ENCODE data around the gene CCDC154.

Gene CCDC154

DNA sequence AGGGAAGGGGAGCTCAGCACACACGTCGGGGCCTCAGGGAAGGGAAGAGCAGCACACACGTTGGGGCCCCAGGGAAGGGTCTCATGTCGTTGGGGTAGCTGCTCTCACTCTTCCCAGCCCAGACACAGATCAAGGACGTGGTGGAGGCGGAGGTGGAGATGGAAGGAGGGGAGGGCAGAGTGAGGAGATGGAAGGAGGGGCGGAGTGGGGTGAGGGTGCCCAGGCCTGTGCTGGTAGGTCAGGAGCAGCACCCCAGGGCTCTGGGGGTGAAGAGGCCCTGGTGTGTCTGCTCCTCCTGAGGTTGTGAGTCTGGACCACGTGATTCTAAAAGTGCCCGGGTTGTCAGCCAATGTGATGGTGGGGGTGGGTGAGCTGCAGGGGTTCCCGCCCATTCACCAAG, 15.6 kb upstream of the CCDC154 start:
- H3K4me3 ChIP-seq (replicated peaks in 1 of 2; ENCODE audit: low read depth in 2 of 2, low read length in 2 of 2) = no peak overlapping the region
- no peak for DNase-seq (ENCODE audit: low read depth in 2 of 2)
- TF ChIP-seq, protein P1, sequence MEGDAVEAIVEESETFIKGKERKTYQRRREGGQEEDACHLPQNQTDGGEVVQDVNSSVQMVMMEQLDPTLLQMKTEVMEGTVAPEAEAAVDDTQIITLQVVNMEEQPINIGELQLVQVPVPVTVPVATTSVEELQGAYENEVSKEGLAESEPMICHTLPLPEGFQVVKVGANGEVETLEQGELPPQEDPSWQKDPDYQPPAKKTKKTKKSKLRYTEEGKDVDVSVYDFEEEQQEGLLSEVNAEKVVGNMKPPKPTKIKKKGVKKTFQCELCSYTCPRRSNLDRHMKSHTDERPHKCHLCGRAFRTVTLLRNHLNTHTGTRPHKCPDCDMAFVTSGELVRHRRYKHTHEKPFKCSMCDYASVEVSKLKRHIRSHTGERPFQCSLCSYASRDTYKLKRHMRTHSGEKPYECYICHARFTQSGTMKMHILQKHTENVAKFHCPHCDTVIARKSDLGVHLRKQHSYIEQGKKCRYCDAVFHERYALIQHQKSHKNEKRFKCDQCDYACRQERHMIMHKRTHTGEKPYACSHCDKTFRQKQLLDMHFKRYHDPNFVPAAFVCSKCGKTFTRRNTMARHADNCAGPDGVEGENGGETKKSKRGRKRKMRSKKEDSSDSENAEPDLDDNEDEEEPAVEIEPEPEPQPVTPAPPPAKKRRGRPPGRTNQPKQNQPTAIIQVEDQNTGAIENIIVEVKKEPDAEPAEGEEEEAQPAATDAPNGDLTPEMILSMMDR (IDR thresholded peaks at IDR 0.05; ENCODE audit: low read depth, low read length) = no peak

DNA sequence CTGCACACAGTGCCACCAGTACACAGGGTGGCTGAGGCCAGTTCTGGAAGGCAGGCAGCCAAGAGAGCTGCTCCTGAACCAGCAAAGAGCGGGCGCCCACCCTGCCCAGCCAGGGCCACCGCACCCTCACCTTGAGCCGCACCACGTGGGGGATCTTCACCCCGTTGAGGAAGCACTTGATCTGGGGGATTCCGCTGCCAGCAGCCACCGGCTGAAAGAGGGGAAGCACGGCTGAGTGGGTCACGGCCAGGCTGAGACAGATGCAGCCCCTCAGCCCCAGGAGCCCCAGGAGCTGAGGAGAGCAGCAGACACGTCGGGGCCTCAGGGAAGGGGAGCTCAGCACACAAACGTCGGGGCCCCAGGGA, 14.6 kb upstream of the CCDC154 start:
- TF ChIP-seq, protein P1 (IDR thresholded peaks at IDR 0.05; ENCODE audit: low read depth, low read length) = no peak
- no peak overlapping the region for H3K4me3 ChIP-seq (replicated peaks in 1 of 2; ENCODE audit: low read depth in 2 of 2, low read length in 2 of 2)
- no peak for DNase-seq (ENCODE audit: low read depth in 2 of 2)

DNA sequence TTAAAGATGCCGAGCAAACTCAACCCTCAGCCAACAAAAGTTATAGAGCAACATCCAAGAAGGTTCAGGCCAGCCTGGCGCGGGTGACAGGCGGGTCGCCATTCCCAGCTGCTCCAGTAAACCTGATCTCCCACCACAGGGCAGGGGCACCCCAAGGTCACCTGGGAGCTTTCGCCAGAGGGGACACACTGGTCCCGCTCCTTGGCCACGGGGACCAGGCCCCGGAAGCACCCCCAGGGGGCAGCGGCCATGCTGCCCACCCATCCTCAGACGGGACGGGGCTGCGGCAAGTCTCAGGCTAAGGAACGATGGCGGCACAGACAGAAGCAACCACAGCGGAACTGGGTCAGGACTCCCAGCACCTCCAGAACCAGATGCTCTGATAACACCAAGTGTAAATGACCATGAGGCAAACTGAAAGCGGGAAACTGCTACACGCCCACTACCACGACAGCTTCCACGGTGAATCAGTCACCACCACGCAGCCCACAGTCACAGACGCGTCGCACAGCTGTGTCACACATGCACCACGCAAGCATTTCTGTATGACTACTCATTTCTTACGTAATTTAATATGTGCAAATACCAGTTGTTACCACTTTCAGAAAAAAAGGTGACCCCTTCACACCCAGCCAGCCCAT, 14.1 kb upstream of the CCDC154 start:
- DNase-seq (ENCODE audit: low read depth in 2 of 2) = peak in 1 of 2 donors; percentile 16

DNA sequence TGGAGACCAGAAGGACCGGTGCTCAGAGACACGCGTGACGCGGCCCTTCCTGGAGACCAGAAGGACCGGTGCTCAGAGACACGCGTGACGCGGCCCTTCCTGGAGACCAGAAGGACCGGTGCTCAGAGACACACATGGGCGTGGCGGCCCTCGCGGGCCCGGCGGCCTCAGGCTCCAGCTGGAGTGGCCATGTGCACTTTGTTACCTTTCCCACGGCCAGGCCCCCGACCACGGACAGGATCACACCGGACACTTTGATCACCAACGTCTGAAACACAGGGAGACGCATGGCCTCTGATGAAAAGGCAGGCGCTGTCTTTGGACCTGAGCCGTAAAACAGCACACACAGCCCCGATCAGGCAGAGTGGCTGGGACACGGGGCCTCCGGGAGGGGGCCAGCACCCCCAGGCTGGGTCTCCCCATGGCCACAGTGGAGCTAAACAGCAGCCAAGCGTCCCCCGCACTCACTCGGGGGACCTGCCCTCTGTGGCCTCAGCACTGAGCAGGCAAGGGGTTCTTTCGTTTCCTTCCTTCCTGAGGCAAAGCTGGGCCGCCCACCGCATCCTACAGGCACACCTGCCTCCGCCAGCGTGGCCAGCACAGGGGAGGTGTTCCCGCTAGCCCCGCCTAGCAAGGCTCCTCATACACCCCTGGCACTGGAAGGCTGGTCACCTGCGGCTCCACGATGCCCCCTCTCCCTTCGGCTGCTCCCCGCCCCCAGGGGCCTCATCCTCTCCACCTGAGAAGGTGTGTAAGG, 13.3 kb upstream of the CCDC154 start:
- no peak for DNase-seq (ENCODE audit: low read depth in 2 of 2)
- TF ChIP-seq, protein P1 (IDR thresholded peaks at IDR 0.05; ENCODE audit: low read depth, low read length) = no peak
- no peak overlapping the region for H3K4me3 ChIP-seq (replicated peaks in 1 of 2; ENCODE audit: low read depth in 2 of 2, low read length in 2 of 2)

More for the DNA sequence above, 14.1 kb upstream of the CCDC154 start:
- TF ChIP-seq, protein P1 (IDR thresholded peaks at IDR 0.05; ENCODE audit: low read depth, low read length) = no peak
- H3K4me3 ChIP-seq (replicated peaks in 1 of 2; ENCODE audit: low read depth in 2 of 2, low read length in 2 of 2) = no peak overlapping the region

DNA sequence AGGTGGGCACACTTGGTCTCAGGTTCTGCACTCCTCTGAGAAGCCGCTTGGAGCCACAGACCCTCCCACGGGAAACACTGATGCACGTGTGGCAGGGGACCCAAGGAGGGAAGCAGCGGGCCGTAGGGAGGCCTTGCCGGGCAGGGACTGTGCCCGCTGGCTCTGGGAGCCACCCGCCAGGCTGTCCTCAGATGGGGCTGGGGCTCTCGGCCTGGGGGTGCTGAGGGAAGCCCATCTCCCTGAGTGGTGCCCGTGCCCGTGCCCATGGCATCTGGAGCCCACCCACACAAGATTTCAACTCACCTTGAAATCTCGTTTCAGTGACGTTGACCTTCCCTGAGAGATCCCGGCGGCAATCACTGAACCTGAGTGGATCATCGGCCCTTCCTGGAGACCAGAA, 12.6 kb upstream of the CCDC154 start:
- H3K4me3 ChIP-seq (replicated peaks in 1 of 2; ENCODE audit: low read depth in 2 of 2, low read length in 2 of 2) = no peak overlapping the region
- no peak for DNase-seq (ENCODE audit: low read depth in 2 of 2)
- TF ChIP-seq, protein P1 (IDR thresholded peaks at IDR 0.05; ENCODE audit: low read depth, low read length) = no peak

GRCh38 chr16:1455190-1456171, 11.1 kb upstream of the CCDC154 start:
- TF ChIP-seq, protein P1 (IDR thresholded peaks at IDR 0.05; ENCODE audit: low read depth, low read length) = no peak
- H3K4me3 ChIP-seq (replicated peaks in 1 of 2; ENCODE audit: low read depth in 2 of 2, low read length in 2 of 2) = no peak overlapping the region
- DNase-seq (ENCODE audit: low read depth in 2 of 2) = no peak
